Astrocyte (in vitro differentiated cells and primary cell): ENCODE results near the gene BAZ1B. TPM values are rescaled to one million over a fixed set of nuclear protein-coding genes. Genes with fewer than 3 reads are reported as not detected.

ENCODE experiments used
- DNase-seq: peaks from one replicate; pipeline ENCODE4 v3.0.0-alpha.2; 2010; ENCODE audit warnings: low read depth
- FAIRE-seq: peaks from 2 replicates; lab custom pipeline; 2011; peaks lifted over from hg19 to GRCh38; lab: Jason Lieb, UNC
- H2AFZ ChIP-seq: 2 replicates; pipeline ENCODE4 v1.6.0; 2012; ENCODE audit warnings: low read depth, low read length, inconsistent platforms
- H3K27ac ChIP-seq: 2 replicates; pipeline ENCODE4 v1.5.1; 2011; ENCODE audit warnings: low read depth, low read length, inconsistent platforms
- H3K27me3 ChIP-seq: 2 replicates; pipeline ENCODE4 v1.6.0; 2011; ENCODE audit warnings: low read length, inconsistent platforms; ENCODE audit not compliant: insufficient read depth
- H3K36me3 ChIP-seq: 2 replicates; pipeline ENCODE4 v1.5.1; 2011; ENCODE audit warnings: low read length, inconsistent platforms; ENCODE audit not compliant: insufficient read depth
- H3K4me1 ChIP-seq: 2 replicates; pipeline ENCODE4 v1.5.1; 2011; ENCODE audit warnings: low read length, inconsistent platforms; ENCODE audit not compliant: insufficient read depth
- H3K4me2 ChIP-seq: 2 replicates; pipeline ENCODE4 v1.6.0; 2012; ENCODE audit warnings: low read length, inconsistent platforms
- H3K4me3 ChIP-seq: 2 replicates; pipeline ENCODE4 v1.5.1; 2011; ENCODE audit warnings: low read depth, mild to moderate bottlenecking, low read length, inconsistent platforms; ENCODE audit not compliant: insufficient read depth
- H3K79me2 ChIP-seq: 2 replicates; pipeline ENCODE4 v1.6.0; 2012; ENCODE audit warnings: mild to moderate bottlenecking, low read length, inconsistent platforms; ENCODE audit not compliant: insufficient read depth
- H3K9ac ChIP-seq: 2 replicates; pipeline ENCODE4 v1.6.0; 2012; ENCODE audit warnings: mild to moderate bottlenecking, low read length, inconsistent platforms
- H3K9me3 ChIP-seq: 2 replicates; pipeline ENCODE4 v1.5.1; 2012; ENCODE audit warnings: low read depth, mild to moderate bottlenecking, low read length, inconsistent platforms; ENCODE audit not compliant: insufficient read depth
- H4K20me1 ChIP-seq: 2 replicates; pipeline ENCODE4 v1.6.0; 2012; ENCODE audit warnings: low read length, inconsistent platforms; ENCODE audit not compliant: insufficient read depth
- H3K27ac Mint-ChIP-seq: one replicate; pipeline ENCODE4 v1.8.0; 2021; ENCODE audit warnings: mild to moderate bottlenecking, mixed read lengths; ENCODE audit not compliant: unreplicated experiment
- H3K27me3 Mint-ChIP-seq: one replicate; pipeline ENCODE4 v1.8.0; 2021; ENCODE audit warnings: low read depth, mixed read lengths; ENCODE audit not compliant: unreplicated experiment
- H3K36me3 Mint-ChIP-seq: one replicate; pipeline ENCODE4 v1.8.0; 2021; ENCODE audit warnings: low read depth, mixed read lengths; ENCODE audit not compliant: unreplicated experiment
- H3K4me1 Mint-ChIP-seq: one replicate; pipeline ENCODE4 v1.8.0; 2021; ENCODE audit warnings: low read depth, mixed read lengths; ENCODE audit not compliant: unreplicated experiment
- H3K4me3 Mint-ChIP-seq: one replicate; pipeline ENCODE4 v1.8.0; 2021; ENCODE audit warnings: mild to moderate bottlenecking, moderate library complexity, mixed read lengths; ENCODE audit not compliant: unreplicated experiment
- H3K9me3 Mint-ChIP-seq: one replicate; pipeline ENCODE4 v1.8.0; 2021; ENCODE audit warnings: mild to moderate bottlenecking, mixed read lengths; ENCODE audit not compliant: unreplicated experiment
- CTCF ChIP-seq: IDR thresholded peaks from 2 replicates; pipeline ENCODE4 v1.5.1; 2011; ENCODE audit warnings: low read depth, mild to moderate bottlenecking, inconsistent platforms, low read length, moderate library complexity; ENCODE audit not compliant: insufficient read depth
- EZH2 ChIP-seq: IDR thresholded peaks from 2 replicates; pipeline ENCODE4 v1.6.1; 2012; ENCODE audit warnings: mild to moderate bottlenecking, low read length, inconsistent platforms; ENCODE audit not compliant: insufficient read depth
- total RNA-seq: library from RNA; stranded (reverse); gene quantifications from 2 replicates; pipeline ENCODE4 v1.2.1, GENCODE V29; 2021

The BAZ1B gene
- total RNA-seq, 1 donor from 2014 or later, result 62.5 TPM

- H3K9ac ChIP-seq, result no peak overlapping the region
- no peaks in the 10 kb centered on the region for H3K36me3 ChIP-seq
- Mint-ChIP-seq H3K27ac (no peak overlapping the region), H3K4me3 (no peak overlapping the region), H3K4me1 (no peaks in the 10 kb centered on the region), H3K36me3 (no peaks in the 10 kb centered on the region), H3K27me3 (peaks cover 11% of the 10 kb centered on the region), H3K9me3 (peaks cover 13% of the 10 kb centered on the region)
- DNase-seq (no peak), FAIRE-seq (no peak)
- no peak overlapping the region for H3K27ac ChIP-seq
- H3K4me3 ChIP-seq, result no peak overlapping the region
- no peaks in the 10 kb centered on the region for H3K79me2 ChIP-seq
- no peak for TF ChIP-seq CTCF
- no peak for TF ChIP-seq EZH2
- H4K20me1 ChIP-seq, result no peaks in the 10 kb centered on the region
- H3K4me1 ChIP-seq, result no peaks in the 10 kb centered on the region
- H2AFZ ChIP-seq, result no peak overlapping the region
- H3K9me3 ChIP-seq, result peaks cover 6% of the 10 kb centered on the region
- H3K4me2 ChIP-seq, result no peak overlapping the region
- H3K27me3 ChIP-seq, result no peaks in the 10 kb centered on the region
Measured at GRCh38 chr7:73394422-73394821, 127.7 kb downstream of the BAZ1B start.

- peaks cover 32% of the 10 kb centered on the region for H3K9me3 Mint-ChIP-seq
- no peak overlapping the region for H3K9ac ChIP-seq
- no peaks in the 10 kb centered on the region for H3K79me2 ChIP-seq
- H3K36me3 ChIP-seq, result no peaks in the 10 kb centered on the region
- H3K36me3 Mint-ChIP-seq, result peaks cover 6% of the 10 kb centered on the region
- H3K4me1 Mint-ChIP-seq, result no peaks in the 10 kb centered on the region
- H3K27ac Mint-ChIP-seq, result no peak overlapping the region
- H4K20me1 ChIP-seq, result no peaks in the 10 kb centered on the region
- H3K4me2 ChIP-seq, result no peak overlapping the region
- peaks cover 12% of the 10 kb centered on the region for H3K9me3 ChIP-seq
- peaks cover 11% of the 10 kb centered on the region for H3K27me3 Mint-ChIP-seq
- no peaks in the 10 kb centered on the region for H3K4me1 ChIP-seq
- H3K4me3 ChIP-seq, result no peak overlapping the region
- DNase-seq, result no peak
- H3K27me3 ChIP-seq, result no peaks in the 10 kb centered on the region
- H3K4me3 Mint-ChIP-seq, result no peak overlapping the region
- H3K27ac ChIP-seq, result no peak overlapping the region
- TF ChIP-seq CTCF (no peak), EZH2 (no peak)
- no peak for FAIRE-seq
- H2AFZ ChIP-seq, result no peak overlapping the region
Measured at GRCh38 chr7:73391396-73391795, 130.7 kb downstream of the BAZ1B start.

Other genes with a start within 250 kb of the BAZ1B start
- gene NSUN5, start 213.5 kb downstream of the BAZ1B start, total RNA-seq, result 26.0 and 27.6 TPM in 2 replicates
- not detected in 2 replicates for gene TRIM50, start 194.2 kb downstream of the BAZ1B start, total RNA-seq
- gene FKBP6, start 194.1 kb downstream of the BAZ1B start, total RNA-seq, result not detected in 2 replicates
- 1.5 and 1.7 TPM in 2 replicates for gene FZD9, start 88.5 kb downstream of the BAZ1B start, total RNA-seq
- gene BCL7B, start 35.4 kb upstream of the BAZ1B start, total RNA-seq, result 27.6 and 30.1 TPM in 2 replicates
- 54.8 and 58.6 TPM in 2 replicates for gene TBL2, start 56.3 kb upstream of the BAZ1B start, total RNA-seq
- 0.41 TPM in 1 of 2 replicates, not detected in the other for gene MLXIPL, start 102.2 kb upstream of the BAZ1B start, total RNA-seq
- 2.9 and 3.6 TPM in 2 replicates for gene VPS37D, start 145.5 kb upstream of the BAZ1B start, total RNA-seq
- 10.5 and 11.0 TPM in 2 replicates for gene DNAJC30, start 161.2 kb upstream of the BAZ1B start, total RNA-seq
- 68.3 and 73.1 TPM in 2 replicates for gene BUD23, start 161.3 kb upstream of the BAZ1B start, total RNA-seq
- gene STX1A, start 197.4 kb upstream of the BAZ1B start, total RNA-seq, result 15.0 and 19.7 TPM in 2 replicates
- 9.3 and 10.8 TPM in 2 replicates for gene ABHD11, start 216.5 kb upstream of the BAZ1B start, total RNA-seq
- 0.68 TPM in 1 of 2 replicates, not detected in the other for gene CLDN3, start 248.0 kb upstream of the BAZ1B start, total RNA-seq